Breast epithelium (tissue), 4 donors: Measurements from ENCODE around the gene AMMECR1. TPM values are rescaled to one million over a fixed set of nuclear protein-coding genes. Genes with fewer than 3 reads are reported as not detected.
"Not testable (repeated sequence)": the region's sequence is repeated elsewhere in the genome, so short reads cannot be mapped to it uniquely, and the experiment has no call there.

Experiments used
- DNase-seq, 2 donors: peaks; one replicate each; pipeline ENCODE4 v3.0.0-alpha.2; 2019; ENCODE audit warnings: low spot score in 2 of 2
- H3K27ac ChIP-seq, 2 donors: fragments of 200-600 bp; sonication (generic) in 1 of 2; one replicate each; pipeline ENCODE4 v1.5.1; 2016 to 2019; ENCODE audit warnings: mild to moderate bottlenecking in 1 of 2
- H3K27me3 ChIP-seq, 2 donors: fragments of 200-600 bp; sonication (generic) in 1 of 2; one replicate each; pipeline versions ENCODE4 v1.5.1 to v1.6.0; 2017 to 2019; ENCODE audit warnings: control low read depth in 1 of 2, mild to moderate bottlenecking in 1 of 2
- H3K36me3 ChIP-seq: fragments of 200-600 bp; one replicate; pipeline ENCODE4 v1.5.1; 2019
- H3K4me1 ChIP-seq, 2 donors: fragments of 200-600 bp; sonication (generic); one replicate each; pipeline ENCODE4 v1.5.1; 2016 to 2019; ENCODE audit warnings: control low read depth in 1 of 2
- H3K4me3 ChIP-seq, 3 donors: fragments of 200-600 bp; sonication (generic); 1 replicate in 2 of 3; 2 replicates in 1 of 3; pipeline ENCODE4 v1.5.1; 2016 to 2019; ENCODE audit warnings: mild to moderate bottlenecking in 3 of 3, moderate library complexity in 2 of 3
- H3K9me3 ChIP-seq, 2 donors: fragments of 200-600 bp; sonication (generic) in 1 of 2; one replicate each; pipeline ENCODE4 v1.5.1; 2016 to 2019; ENCODE audit warnings: control low read depth in 1 of 2
- POLR2A ChIP-seq: fragments of 450-650 bp; IDR thresholded peaks from one replicate; pipeline ENCODE4 v1.6.1; 2016; ENCODE audit warnings: antibody characterized with exemption, mild to moderate bottlenecking, moderate library complexity
- POLR2AphosphoS5 ChIP-seq, 3 donors: sonication (generic); formaldehyde crosslinking; IDR thresholded peaks; one replicate each; pipeline ENCODE4 v1.6.1; 2017; ENCODE audit warnings: antibody characterized with exemption in 3 of 3
- intact Hi-C: fragments of 100-400 bp; cut with DNase I; formaldehyde crosslinking; loops from one replicate; pipeline ENCODE4 v1.15.1; 2023; ENCODE audit warnings: low total_unique reads
- total RNA-seq, 3 donors: library from RNA; depleted of rRNA; stranded (reverse); fragments of >200 nt; gene quantifications; one replicate each; pipeline ENCODE4 v1.1.0, GENCODE V29; 2016
- TF ChIP-seq, protein P1 (sequence below), 3 donors: fragments of 450-650 bp; IDR thresholded peaks; one replicate each; pipeline ENCODE4 v1.5.1; 2016 to 2017; ENCODE audit warnings: antibody characterized with exemption in 3 of 3, mild to moderate bottlenecking in 3 of 3, moderate library complexity in 3 of 3

Gene AMMECR1
- total RNA-seq, 3 donors from 2014 or later = 4.3 to 8.2 (median 6.6) TPM

- no peak for TF ChIP-seq POLR2AphosphoS5 (IDR thresholded peaks at IDR 0.05)
- no peak for TF ChIP-seq POLR2A
- TF ChIP-seq, protein P1, sequence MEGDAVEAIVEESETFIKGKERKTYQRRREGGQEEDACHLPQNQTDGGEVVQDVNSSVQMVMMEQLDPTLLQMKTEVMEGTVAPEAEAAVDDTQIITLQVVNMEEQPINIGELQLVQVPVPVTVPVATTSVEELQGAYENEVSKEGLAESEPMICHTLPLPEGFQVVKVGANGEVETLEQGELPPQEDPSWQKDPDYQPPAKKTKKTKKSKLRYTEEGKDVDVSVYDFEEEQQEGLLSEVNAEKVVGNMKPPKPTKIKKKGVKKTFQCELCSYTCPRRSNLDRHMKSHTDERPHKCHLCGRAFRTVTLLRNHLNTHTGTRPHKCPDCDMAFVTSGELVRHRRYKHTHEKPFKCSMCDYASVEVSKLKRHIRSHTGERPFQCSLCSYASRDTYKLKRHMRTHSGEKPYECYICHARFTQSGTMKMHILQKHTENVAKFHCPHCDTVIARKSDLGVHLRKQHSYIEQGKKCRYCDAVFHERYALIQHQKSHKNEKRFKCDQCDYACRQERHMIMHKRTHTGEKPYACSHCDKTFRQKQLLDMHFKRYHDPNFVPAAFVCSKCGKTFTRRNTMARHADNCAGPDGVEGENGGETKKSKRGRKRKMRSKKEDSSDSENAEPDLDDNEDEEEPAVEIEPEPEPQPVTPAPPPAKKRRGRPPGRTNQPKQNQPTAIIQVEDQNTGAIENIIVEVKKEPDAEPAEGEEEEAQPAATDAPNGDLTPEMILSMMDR (IDR thresholded peaks at IDR 0.05) = no peak
- peaks cover 0 to 48% of the 10 kb centered on the region in 2 donors for H3K27me3 ChIP-seq
- no peaks in the 10 kb centered on the region for H3K4me1 ChIP-seq
- no peaks in the 10 kb centered on the region for H3K9me3 ChIP-seq
- H3K4me3 ChIP-seq = no peak overlapping the region
- H3K27ac ChIP-seq = no peak overlapping the region
- H3K36me3 ChIP-seq = no peaks in the 10 kb centered on the region
- intact Hi-C loops = no loop called here
- no peak for DNase-seq
Observed at GRCh38 chrX:110159865-110160264, 158.0 kb downstream of the AMMECR1 start.

DNA sequence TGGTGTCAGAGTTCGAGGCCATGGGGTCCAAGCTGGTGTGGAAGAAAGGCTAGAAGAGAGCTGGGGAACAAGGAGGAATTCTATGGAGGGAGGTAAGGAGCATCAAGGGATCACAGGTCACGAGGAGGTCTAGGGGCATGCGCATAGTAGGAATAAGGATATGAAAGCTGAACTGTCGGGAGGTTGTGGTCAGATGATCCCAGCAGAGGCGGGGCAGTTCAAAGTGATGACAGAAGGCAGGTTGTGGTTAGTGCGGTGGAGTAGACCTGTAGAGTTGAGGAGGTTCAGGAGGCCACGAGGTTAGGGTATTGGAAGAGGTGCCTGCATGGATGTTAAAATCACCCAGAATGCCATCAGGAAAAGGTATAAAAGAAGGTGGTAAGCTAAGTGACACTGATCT is 158.7 kb downstream of the AMMECR1 start:
- TF ChIP-seq POLR2A (no peak), POLR2AphosphoS5 (IDR thresholded peaks at IDR 0.05) (no peak)
- TF ChIP-seq, protein P1 (IDR thresholded peaks at IDR 0.05) = no peak
- intact Hi-C loops = no loop called here
- H3K27me3 ChIP-seq = peaks cover 0 to 54% of the 10 kb centered on the region in 2 donors
- H3K27ac ChIP-seq = no peak overlapping the region
- H3K9me3 ChIP-seq = no peaks in the 10 kb centered on the region
- H3K36me3 ChIP-seq = no peaks in the 10 kb centered on the region
- H3K4me3 ChIP-seq = no peak overlapping the region
- no peaks in the 10 kb centered on the region for H3K4me1 ChIP-seq
- no peak for DNase-seq

- Histone ChIP-seq H3K9me3 (no peaks in the 10 kb centered on the region), H3K27ac (no peak overlapping the region), H3K36me3 (no peaks in the 10 kb centered on the region), H3K27me3 (peaks cover 0 to 62% of the 10 kb centered on the region in 2 donors), H3K4me3 (no peak overlapping the region), H3K4me1 (no peaks in the 10 kb centered on the region)
- intact Hi-C loops = no loop called here
- TF ChIP-seq POLR2AphosphoS5 (IDR thresholded peaks at IDR 0.05) (no peak), POLR2A (no peak)
- TF ChIP-seq, protein P1 (IDR thresholded peaks at IDR 0.05) = no peak
- DNase-seq = no peak
Observed at GRCh38 chrX:110157444-110157843, 160.4 kb downstream of the AMMECR1 start.

GRCh38 chrX:110156167-110156754 is 161.6 kb downstream of the AMMECR1 start:
- Histone ChIP-seq H3K36me3 (no peaks in the 10 kb centered on the region), H3K4me1 (no peaks in the 10 kb centered on the region), H3K27ac (no peak overlapping the region), H3K9me3 (no peaks in the 10 kb centered on the region), H3K4me3 (no peak overlapping the region), H3K27me3 (peaks cover 0 to 55% of the 10 kb centered on the region in 2 donors)
- intact Hi-C loops = no loop called here
- DNase-seq = no peak
- TF ChIP-seq, protein P1 (IDR thresholded peaks at IDR 0.05) = peak in 2 of 3 donors; percentile 33 to 34
- no peak for TF ChIP-seq POLR2A

DNA sequence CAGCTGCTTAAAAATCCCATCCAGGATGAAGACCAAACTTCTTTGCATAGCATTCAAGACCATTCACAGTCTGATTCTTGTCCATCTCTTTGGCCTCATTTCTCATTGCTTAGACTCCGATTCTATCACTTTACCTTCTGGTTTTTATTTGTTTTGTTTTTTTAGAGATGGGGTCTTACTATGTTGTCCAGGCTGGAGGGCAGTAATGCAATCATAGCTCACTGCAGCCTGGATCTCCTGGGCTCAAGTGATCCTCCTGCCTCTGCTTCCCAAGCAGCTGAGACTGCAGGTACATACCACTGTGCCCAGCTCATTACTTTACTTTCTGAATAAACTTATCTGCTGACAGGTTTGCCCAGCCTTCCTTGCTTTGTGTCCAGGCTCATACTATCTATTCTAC is 162.1 kb downstream of the AMMECR1 start:
- TF ChIP-seq, protein P1 (IDR thresholded peaks at IDR 0.05) = no peak
- no peak for TF ChIP-seq POLR2A
- TF ChIP-seq POLR2AphosphoS5 (IDR thresholded peaks at IDR 0.05) = no peak

GRCh38 chrX:110154328-110154727 is 163.6 kb downstream of the AMMECR1 start:
- DNase-seq, H3K4me3 ChIP-seq, H3K4me1 ChIP-seq, intact Hi-C loops, H3K36me3 ChIP-seq, H3K9me3 ChIP-seq, H3K27ac ChIP-seq: not testable (repeated sequence)
- peaks cover 0 to 51% of the 10 kb centered on the region in 2 donors for H3K27me3 ChIP-seq

More for the DNA sequence above, 162.1 kb downstream of the AMMECR1 start:
- Histone ChIP-seq H3K4me3 (no peak overlapping the region), H3K4me1 (no peaks in the 10 kb centered on the region), H3K27me3 (peaks cover 0 to 50% of the 10 kb centered on the region in 2 donors), H3K9me3 (no peaks in the 10 kb centered on the region), H3K36me3 (no peaks in the 10 kb centered on the region), H3K27ac (no peak overlapping the region)
- intact Hi-C loops = no loop called here
- DNase-seq = no peak
